Panc1 (cell line): ENCODE data around the gene SHOC2. TPM values are rescaled to one million over a fixed set of nuclear protein-coding genes. Genes with fewer than 3 reads are reported as not detected.

Experiments
- ATAC-seq: fragments of 200-7000 bp; cut with Tn5 transposase; 2 replicates; pipeline ENCODE4 v1.9.1; 2020; ENCODE audit warnings: mild to moderate bottlenecking, moderate library complexity
- BruUV-seq: library from RNA; stranded (reverse); fragments of 400-500 nt; replicated peaks from 2 replicates; lab custom pipeline; 2021; lab: Mats Ljungman, UMichigan
- CTCF ChIA-PET: fragments of 300-600 bp; sonication (Branson Sonifier 250); formaldehyde crosslinking; loops from one replicate; lab custom pipeline; 2022; ENCODE audit warnings: antibody characterized with exemption; lab: Charles Lee
- POLR2A ChIA-PET: fragments of 300-600 bp; sonication (Branson Sonifier 250); formaldehyde crosslinking; loops from one replicate; lab custom pipeline; 2022; ENCODE audit warnings: antibody characterized with exemption; lab: Charles Lee
- DNase-seq: peaks from one replicate; pipeline ENCODE4 v3.0.0-alpha.2; 2010; ENCODE audit warnings: low read depth, low spot score
- H3K27ac ChIP-seq: 2 replicates; pipeline ENCODE4 v1.5.1; 2011; ENCODE audit warnings: mild to moderate bottlenecking, low read length, inconsistent platforms
- H3K27me3 ChIP-seq: fragments of 200-500 bp; sonication (Bioruptor generic); 2 replicates; pipeline ENCODE4 v1.6.0; 2014; ENCODE audit warnings: low read length, inconsistent platforms; ENCODE audit not compliant: control insufficient read depth, insufficient read depth
- H3K36me3 ChIP-seq: fragments of 200-500 bp; sonication (Bioruptor generic); 2 replicates; pipeline ENCODE4 v1.5.1; 2014; ENCODE audit warnings: inconsistent platforms, mild to moderate bottlenecking, low read length, moderate library complexity; ENCODE audit not compliant: control insufficient read depth, insufficient read depth
- H3K4me1 ChIP-seq: 2 replicates; pipeline ENCODE4 v1.5.1; 2011; ENCODE audit warnings: inconsistent platforms, mild to moderate bottlenecking, low read length, moderate library complexity; ENCODE audit not compliant: control insufficient read depth, insufficient read depth
- H3K4me3 ChIP-seq, 2 experiments: 2 replicates each; pipeline ENCODE4 v1.5.1; 2011 to 2012; ENCODE audit warnings: low read depth in 2 of 2, low read length in 2 of 2, mild to moderate bottlenecking in 2 of 2, inconsistent platforms in 1 of 2, moderate library complexity in 1 of 2
- H3K9me3 ChIP-seq: fragments of 200-500 bp; sonication (Bioruptor generic); 2 replicates; pipeline ENCODE4 v1.5.1; 2014; ENCODE audit warnings: low read depth, mild to moderate bottlenecking, inconsistent platforms, low read length, moderate library complexity; ENCODE audit not compliant: control insufficient read depth, insufficient read depth
- CTCF ChIP-seq: fragments of 450-650 bp; IDR thresholded peaks from 2 replicates; pipeline ENCODE4 v1.5.1; 2017; ENCODE audit warnings: mild to moderate bottlenecking
- POLR2AphosphoS5 ChIP-seq: IDR thresholded peaks from 2 replicates; pipeline ENCODE4 v1.6.1; 2012; ENCODE audit warnings: mild to moderate bottlenecking, low read depth, low read length, moderate library complexity
- REST ChIP-seq, 2 experiments: IDR thresholded peaks; 2 replicates each; pipeline ENCODE4 v1.6.1; 2011 to 2012; ENCODE audit warnings: low read depth in 2 of 2, control low read depth in 1 of 2, low read length in 1 of 2, mild to moderate bottlenecking in 1 of 2, moderate library complexity in 1 of 2; ENCODE audit not compliant: insufficient read depth in 1 of 2
- TCF7L2 ChIP-seq: IDR thresholded peaks from 2 replicates; pipeline ENCODE4 v1.6.1; 2011; ENCODE audit warnings: mild to moderate bottlenecking, low read depth, low read length, inconsistent platforms
- in situ Hi-C: cut with HindIII; loops from 2 replicates; pipeline ENCODE4 v1.10.0; 2016; ENCODE audit warnings: low sequenced_read_pairs, low pct_unique_long_range_greater_than_20kb
- intact Hi-C: fragments of 100-400 bp; cut with micrococcal nuclease; formaldehyde crosslinking; loops from one replicate; pipeline ENCODE4 v1.10.0; 2022; ENCODE audit not compliant: unreplicated experiment
- total RNA-seq: library from RNA; stranded (reverse); gene quantifications from one replicate; pipeline ENCODE4 v1.2.1, GENCODE V29; 2021; ENCODE audit not compliant: unreplicated experiment

SHOC2 gene
- total RNA-seq, 1 experiment from 2014 or later = 56.6 TPM

- intact Hi-C loops = no loop called here
- CTCF ChIA-PET = no interaction called here
- POLR2A ChIA-PET = no interaction called here
Observed at GRCh38 chr10:110916554-110917346, 2.7 kb upstream of the SHOC2 start.

GRCh38 chr10:110918269-110918642 is 1.1 kb upstream of the SHOC2 start:
- ATAC-seq (no peak), DNase-seq (peak; percentile 79)
- ChIA-PET CTCF (interaction anchor here (0.6 kb wide), 2 partner anchors 411 to 584 kb away, joined by 3 to 5 read pairs; no protein-coding TSS in a partner anchor), POLR2A (interaction anchor here (0.6 to 1.8 kb wide), 12 partner anchors 8 to 529 kb away, joined by 3 to 10 read pairs (median 4); partner anchors contain the start of gene PDCD4)
- H3K27ac ChIP-seq = peak overlapping the region; percentile 96
- no peaks in the 10 kb centered on the region for H3K9me3 ChIP-seq
- H3K27me3 ChIP-seq = no peaks in the 10 kb centered on the region
- BruUV-seq = no TSS peak
- peaks cover 35% of the 10 kb centered on the region for H3K4me1 ChIP-seq
- peak overlapping the region; percentile 60 to 76 for H3K4me3 ChIP-seq
- in situ Hi-C loops (no loop called here), intact Hi-C loops (no loop called here)
- H3K36me3 ChIP-seq = peaks cover 6% of the 10 kb centered on the region; the same call in 1 of the 2 replicates
- TF ChIP-seq POLR2AphosphoS5 = no peak
- no peak for TF ChIP-seq TCF7L2
- TF ChIP-seq REST (IDR thresholded peaks at IDR 0.05; ENCODE audit: insufficient read depth in 1 of 2, low read depth in 2 of 2, low read length in 1 of 2) = no peak
- peak; percentile 10; the same call in 1 of the 2 replicates for TF ChIP-seq CTCF

More at GRCh38 chr10:110916554-110917346, 2.7 kb upstream of the SHOC2 start:
- TF ChIP-seq TCF7L2 = peak; percentile 63
- TF ChIP-seq REST (IDR thresholded peaks at IDR 0.05; ENCODE audit: insufficient read depth in 1 of 2, low read depth in 2 of 2, low read length in 1 of 2) = no peak
- ATAC-seq (no peak), DNase-seq (no peak)
- no TSS peak for BruUV-seq
- Histone ChIP-seq H3K9me3 (no peaks in the 10 kb centered on the region), H3K27me3 (no peaks in the 10 kb centered on the region), H3K4me3 (no peak overlapping the region), H3K4me1 (peaks cover 25% of the 10 kb centered on the region), H3K36me3 (peaks cover 6% of the 10 kb centered on the region; the same call in 1 of the 2 replicates), H3K27ac (peak overlapping the region; percentile 96)
- in situ Hi-C loops = no loop called here
